Measurements from ENCODE around the gene PKNOX2.

DNA sequence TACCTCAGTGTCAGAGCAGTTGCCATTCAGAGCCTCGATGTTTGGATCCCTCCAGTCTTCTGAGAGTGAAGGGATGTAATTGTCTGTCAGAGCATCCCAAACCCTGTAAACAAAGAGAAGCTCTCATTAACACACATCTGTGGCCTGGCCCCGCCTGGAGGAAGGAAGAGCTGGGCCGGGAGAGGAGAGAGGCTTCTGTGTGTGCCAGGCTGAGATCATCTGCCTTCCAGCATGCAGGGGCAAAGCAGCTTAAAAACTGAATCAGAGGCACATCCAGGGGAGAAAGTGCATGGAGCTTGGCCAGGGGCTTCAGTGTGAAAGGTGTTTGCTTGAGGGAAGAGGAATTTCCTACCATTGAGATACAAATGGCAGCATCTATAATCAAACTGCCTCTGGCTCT, 317.0 kb downstream of the PKNOX2 start:
- TF ChIP-seq, protein P1, sequence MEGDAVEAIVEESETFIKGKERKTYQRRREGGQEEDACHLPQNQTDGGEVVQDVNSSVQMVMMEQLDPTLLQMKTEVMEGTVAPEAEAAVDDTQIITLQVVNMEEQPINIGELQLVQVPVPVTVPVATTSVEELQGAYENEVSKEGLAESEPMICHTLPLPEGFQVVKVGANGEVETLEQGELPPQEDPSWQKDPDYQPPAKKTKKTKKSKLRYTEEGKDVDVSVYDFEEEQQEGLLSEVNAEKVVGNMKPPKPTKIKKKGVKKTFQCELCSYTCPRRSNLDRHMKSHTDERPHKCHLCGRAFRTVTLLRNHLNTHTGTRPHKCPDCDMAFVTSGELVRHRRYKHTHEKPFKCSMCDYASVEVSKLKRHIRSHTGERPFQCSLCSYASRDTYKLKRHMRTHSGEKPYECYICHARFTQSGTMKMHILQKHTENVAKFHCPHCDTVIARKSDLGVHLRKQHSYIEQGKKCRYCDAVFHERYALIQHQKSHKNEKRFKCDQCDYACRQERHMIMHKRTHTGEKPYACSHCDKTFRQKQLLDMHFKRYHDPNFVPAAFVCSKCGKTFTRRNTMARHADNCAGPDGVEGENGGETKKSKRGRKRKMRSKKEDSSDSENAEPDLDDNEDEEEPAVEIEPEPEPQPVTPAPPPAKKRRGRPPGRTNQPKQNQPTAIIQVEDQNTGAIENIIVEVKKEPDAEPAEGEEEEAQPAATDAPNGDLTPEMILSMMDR (IDR thresholded peaks at IDR 0.05; ENCODE audit: low read length), result no peak
- no peak for TF ChIP-seq EZH2 (optimal IDR thresholded peaks at IDR 0.05; ENCODE audit: low read depth, low read length)
- TF ChIP-seq EZH2phosphoT487 (IDR thresholded peaks at IDR 0.05; ENCODE audit: low read length), result no peak
